ENCODE results near the gene NREP.
A peak's percentile ranks its signal among the peaks of the same experiment; 100 is the strongest.

DNA sequence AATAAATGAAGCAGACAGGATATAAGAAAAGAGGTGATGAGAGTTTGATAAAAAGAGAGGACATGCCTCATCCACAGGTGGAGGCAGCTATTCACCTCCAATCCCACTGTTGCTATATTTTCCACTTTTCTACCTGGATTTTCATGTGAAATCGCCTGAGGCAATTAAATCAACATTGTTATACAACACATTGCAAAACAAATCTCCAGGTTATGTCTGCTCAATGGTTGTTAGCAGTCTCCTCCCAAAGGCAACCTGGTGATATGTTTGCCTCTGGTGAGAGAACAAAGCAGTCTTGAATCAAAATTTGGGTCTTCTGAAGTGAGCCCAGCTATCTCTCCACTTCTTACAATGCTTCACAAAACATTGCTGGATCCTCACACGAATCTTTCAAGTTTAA is 30.0 kb downstream of the NREP start:
- TF ChIP-seq, protein P1, sequence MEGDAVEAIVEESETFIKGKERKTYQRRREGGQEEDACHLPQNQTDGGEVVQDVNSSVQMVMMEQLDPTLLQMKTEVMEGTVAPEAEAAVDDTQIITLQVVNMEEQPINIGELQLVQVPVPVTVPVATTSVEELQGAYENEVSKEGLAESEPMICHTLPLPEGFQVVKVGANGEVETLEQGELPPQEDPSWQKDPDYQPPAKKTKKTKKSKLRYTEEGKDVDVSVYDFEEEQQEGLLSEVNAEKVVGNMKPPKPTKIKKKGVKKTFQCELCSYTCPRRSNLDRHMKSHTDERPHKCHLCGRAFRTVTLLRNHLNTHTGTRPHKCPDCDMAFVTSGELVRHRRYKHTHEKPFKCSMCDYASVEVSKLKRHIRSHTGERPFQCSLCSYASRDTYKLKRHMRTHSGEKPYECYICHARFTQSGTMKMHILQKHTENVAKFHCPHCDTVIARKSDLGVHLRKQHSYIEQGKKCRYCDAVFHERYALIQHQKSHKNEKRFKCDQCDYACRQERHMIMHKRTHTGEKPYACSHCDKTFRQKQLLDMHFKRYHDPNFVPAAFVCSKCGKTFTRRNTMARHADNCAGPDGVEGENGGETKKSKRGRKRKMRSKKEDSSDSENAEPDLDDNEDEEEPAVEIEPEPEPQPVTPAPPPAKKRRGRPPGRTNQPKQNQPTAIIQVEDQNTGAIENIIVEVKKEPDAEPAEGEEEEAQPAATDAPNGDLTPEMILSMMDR (IDR thresholded peaks at IDR 0.05; ENCODE audit: low read depth, low read length, missing input control) = no peak
- TF ChIP-seq MAX (IDR thresholded peaks at IDR 0.05) = no peak
- TF ChIP-seq YY1 (IDR thresholded peaks at IDR 0.05) = peak; percentile 54

Measured in liver (tissue), 2 donors.